Measurements from ENCODE around the gene TRIM9.

Gene TRIM9

DNA sequence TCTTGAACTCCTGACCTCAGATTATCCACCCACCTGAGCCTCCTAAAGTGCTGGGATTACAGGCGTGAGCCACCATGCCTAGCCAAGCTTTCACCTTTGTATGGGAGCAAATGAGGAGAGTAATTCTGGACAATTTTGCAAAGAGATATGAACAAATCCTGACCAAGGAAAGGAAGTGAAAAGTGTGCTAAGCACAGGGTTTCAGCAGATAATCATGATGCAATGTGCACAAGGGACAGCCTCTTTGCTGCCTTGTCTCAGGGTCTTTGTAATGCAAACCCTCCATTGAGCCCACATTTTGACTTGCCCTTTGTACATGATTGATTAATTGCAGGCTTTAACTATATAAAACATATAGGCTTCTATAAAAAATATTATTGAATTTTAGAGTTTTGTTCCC lies 141.4 kb downstream of the TRIM9 start:
- H3K18ac ChIP-seq (ENCODE audit: low read depth in 1 of 2, low read length in 2 of 2): no peak overlapping the region
- no peak overlapping the region for H4K8ac ChIP-seq (ENCODE audit: low read length)
- no peak overlapping the region for H3K4ac ChIP-seq (ENCODE audit: low read depth in 1 of 2, low read length in 2 of 2)
- no peak overlapping the region for H3K4me2 ChIP-seq (ENCODE audit: low read length, poor library complexity, severe bottlenecking)
- no peak overlapping the region for H3K9ac ChIP-seq (ENCODE audit: low read length)
- H3K27me3 ChIP-seq (ENCODE audit: control insufficient read depth in 1 of 2, insufficient read depth in 1 of 2, low read length in 2 of 2): no peaks in the 10 kb centered on the region
- no peak overlapping the region for H3K27ac ChIP-seq (ENCODE audit: low read length, poor library complexity, severe bottlenecking)
- H4K91ac ChIP-seq (ENCODE audit: low read length): no peak overlapping the region
- H3K14ac ChIP-seq (ENCODE audit: low read length in 2 of 2): no peak overlapping the region
- H3K36me3 ChIP-seq (ENCODE audit: control insufficient read depth in 1 of 2, insufficient read depth in 2 of 2, low read depth in 1 of 2, low read length in 2 of 2): no peaks in the 10 kb centered on the region
- no peak overlapping the region for H2BK5ac ChIP-seq (ENCODE audit: low read depth, low read length, poor library complexity, severe bottlenecking)
- H3K4me3 ChIP-seq (ENCODE audit: insufficient read depth in 1 of 2, low read depth in 1 of 2, low read length in 2 of 2): no peak overlapping the region
- H2AFZ ChIP-seq (ENCODE audit: low read depth, low read length): no peak overlapping the region
- no peak overlapping the region for H3K23ac ChIP-seq (ENCODE audit: low read length in 2 of 2)
- H3K79me1 ChIP-seq (replicated peaks; ENCODE audit: low read length, poor library complexity, severe bottlenecking): no peaks in the 10 kb centered on the region
- no peaks in the 10 kb centered on the region for H3K9me3 ChIP-seq (ENCODE audit: control insufficient read depth, low read length)
- H2AK5ac ChIP-seq (ENCODE audit: low read length, severe bottlenecking): no peak overlapping the region
- peaks cover 7% of the 10 kb centered on the region for H3K4me1 ChIP-seq (ENCODE audit: control insufficient read depth, insufficient read depth, low read depth, low read length)
- no peak overlapping the region for H2BK15ac ChIP-seq (ENCODE audit: low read depth, poor library complexity, severe bottlenecking)
- WGBS: 91% methylated on average over 1 of the region's 1 CpG
- H2BK120ac ChIP-seq (ENCODE audit: low read depth, low read length): no peak overlapping the region
- H2BK12ac ChIP-seq (ENCODE audit: low read length in 2 of 2): no peak overlapping the region
- DNase-seq: no peak

DNA sequence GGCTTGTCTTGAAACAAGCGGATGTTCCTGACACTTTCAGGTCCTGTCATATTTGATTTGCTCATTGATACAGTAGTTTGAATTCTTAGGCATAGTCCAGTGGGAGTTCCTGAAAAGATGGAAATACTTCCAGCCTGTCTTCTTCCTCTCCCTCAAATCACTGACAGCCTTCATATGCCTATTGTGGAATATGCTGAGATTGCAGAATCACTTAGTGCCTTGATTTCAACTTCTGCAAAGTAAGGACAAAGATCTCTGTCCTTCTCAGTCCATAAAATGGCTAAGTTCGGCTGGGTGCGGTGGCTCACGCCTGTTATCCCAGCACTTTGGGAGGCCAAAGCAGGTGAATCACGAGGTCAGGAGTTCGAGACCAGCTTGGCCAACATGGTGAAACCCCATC lies 143.9 kb downstream of the TRIM9 start:
- no peak overlapping the region for H2AFZ ChIP-seq (ENCODE audit: low read depth, low read length)
- H3K4me1 ChIP-seq (ENCODE audit: control insufficient read depth, insufficient read depth, low read depth, low read length): peaks cover 8% of the 10 kb centered on the region
- no peak overlapping the region for H2BK120ac ChIP-seq (ENCODE audit: low read depth, low read length)
- no peak overlapping the region for H2BK12ac ChIP-seq (ENCODE audit: low read length in 2 of 2)
- H3K23ac ChIP-seq (ENCODE audit: low read length in 2 of 2): no peak overlapping the region
- H3K4me2 ChIP-seq (ENCODE audit: low read length, poor library complexity, severe bottlenecking): no peak overlapping the region
- DNase-seq: no peak
- H3K14ac ChIP-seq (ENCODE audit: low read length in 2 of 2): no peak overlapping the region
- no peak overlapping the region for H3K4ac ChIP-seq (ENCODE audit: low read depth in 1 of 2, low read length in 2 of 2)
- H3K18ac ChIP-seq (ENCODE audit: low read depth in 1 of 2, low read length in 2 of 2): no peak overlapping the region
- no peak overlapping the region for H2BK15ac ChIP-seq (ENCODE audit: low read depth, poor library complexity, severe bottlenecking)
- no peaks in the 10 kb centered on the region for H3K27me3 ChIP-seq (ENCODE audit: control insufficient read depth in 1 of 2, insufficient read depth in 1 of 2, low read length in 2 of 2)
- H3K9ac ChIP-seq (ENCODE audit: low read length): no peak overlapping the region
- no peak overlapping the region for H4K8ac ChIP-seq (ENCODE audit: low read length)
- 95% methylated on average over 5 of the region's 6 CpGs for WGBS
- no peaks in the 10 kb centered on the region for H3K36me3 ChIP-seq (ENCODE audit: control insufficient read depth in 1 of 2, insufficient read depth in 2 of 2, low read depth in 1 of 2, low read length in 2 of 2)
- H3K4me3 ChIP-seq (ENCODE audit: insufficient read depth in 1 of 2, low read depth in 1 of 2, low read length in 2 of 2): no peak overlapping the region
- H2BK5ac ChIP-seq (ENCODE audit: low read depth, low read length, poor library complexity, severe bottlenecking): no peak overlapping the region
- no peak overlapping the region for H4K91ac ChIP-seq (ENCODE audit: low read length)
- no peaks in the 10 kb centered on the region for H3K9me3 ChIP-seq (ENCODE audit: control insufficient read depth, low read length)
- no peak overlapping the region for H2AK5ac ChIP-seq (ENCODE audit: low read length, severe bottlenecking)
- no peaks in the 10 kb centered on the region for H3K79me1 ChIP-seq (replicated peaks; ENCODE audit: low read length, poor library complexity, severe bottlenecking)
- H3K27ac ChIP-seq (ENCODE audit: low read length, poor library complexity, severe bottlenecking): no peak overlapping the region

DNA sequence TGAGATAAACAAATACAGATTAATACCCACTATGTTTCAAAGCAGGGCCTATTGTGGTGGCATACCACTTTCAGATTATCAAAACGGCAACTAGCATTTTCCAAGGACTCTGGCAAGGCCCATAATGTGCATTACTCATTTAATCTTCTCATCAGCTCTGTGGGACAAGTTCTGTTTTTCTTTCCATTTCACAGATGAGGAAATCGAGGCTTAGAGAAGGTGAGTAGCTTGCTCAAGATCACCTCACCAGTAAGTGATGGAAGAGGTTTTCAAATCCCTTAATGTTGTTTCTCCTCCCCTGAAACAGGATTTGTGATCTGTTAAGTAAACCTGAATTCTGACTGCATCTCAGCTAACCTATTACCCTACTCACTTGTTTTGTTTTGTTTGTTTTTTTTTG lies 146.7 kb downstream of the TRIM9 start:
- H2AFZ ChIP-seq (ENCODE audit: low read depth, low read length): no peak overlapping the region
- no peak overlapping the region for H2BK15ac ChIP-seq (ENCODE audit: low read depth, poor library complexity, severe bottlenecking)
- DNase-seq: no peak
- no peak overlapping the region for H2BK120ac ChIP-seq (ENCODE audit: low read depth, low read length)
- no peak overlapping the region for H3K27ac ChIP-seq (ENCODE audit: low read length, poor library complexity, severe bottlenecking)
- no peaks in the 10 kb centered on the region for H3K36me3 ChIP-seq (ENCODE audit: control insufficient read depth in 1 of 2, insufficient read depth in 2 of 2, low read depth in 1 of 2, low read length in 2 of 2)
- peaks cover 5% of the 10 kb centered on the region for H3K4me1 ChIP-seq (ENCODE audit: control insufficient read depth, insufficient read depth, low read depth, low read length)
- no peak overlapping the region for H3K4me2 ChIP-seq (ENCODE audit: low read length, poor library complexity, severe bottlenecking)
- peaks cover 2% of the 10 kb centered on the region for H3K79me1 ChIP-seq (replicated peaks; ENCODE audit: low read length, poor library complexity, severe bottlenecking)
- no peak overlapping the region for H4K91ac ChIP-seq (ENCODE audit: low read length)
- H3K14ac ChIP-seq (ENCODE audit: low read length in 2 of 2): no peak overlapping the region
- H3K27me3 ChIP-seq (ENCODE audit: control insufficient read depth in 1 of 2, insufficient read depth in 1 of 2, low read length in 2 of 2): no peaks in the 10 kb centered on the region
- no peak overlapping the region for H3K9ac ChIP-seq (ENCODE audit: low read length)
- H2BK12ac ChIP-seq (ENCODE audit: low read length in 2 of 2): no peak overlapping the region
- no peak overlapping the region for H2BK5ac ChIP-seq (ENCODE audit: low read depth, low read length, poor library complexity, severe bottlenecking)
- H3K18ac ChIP-seq (ENCODE audit: low read depth in 1 of 2, low read length in 2 of 2): no peak overlapping the region
- H3K23ac ChIP-seq (ENCODE audit: low read length in 2 of 2): no peak overlapping the region
- no peak overlapping the region for H3K4ac ChIP-seq (ENCODE audit: low read depth in 1 of 2, low read length in 2 of 2)
- no peak overlapping the region for H2AK5ac ChIP-seq (ENCODE audit: low read length, severe bottlenecking)
- no peak overlapping the region for H3K4me3 ChIP-seq (ENCODE audit: insufficient read depth in 1 of 2, low read depth in 1 of 2, low read length in 2 of 2)
- H4K8ac ChIP-seq (ENCODE audit: low read length): no peak overlapping the region
- H3K9me3 ChIP-seq (ENCODE audit: control insufficient read depth, low read length): no peaks in the 10 kb centered on the region
- 95% methylated on average over 2 of the region's 2 CpGs for WGBS

DNA sequence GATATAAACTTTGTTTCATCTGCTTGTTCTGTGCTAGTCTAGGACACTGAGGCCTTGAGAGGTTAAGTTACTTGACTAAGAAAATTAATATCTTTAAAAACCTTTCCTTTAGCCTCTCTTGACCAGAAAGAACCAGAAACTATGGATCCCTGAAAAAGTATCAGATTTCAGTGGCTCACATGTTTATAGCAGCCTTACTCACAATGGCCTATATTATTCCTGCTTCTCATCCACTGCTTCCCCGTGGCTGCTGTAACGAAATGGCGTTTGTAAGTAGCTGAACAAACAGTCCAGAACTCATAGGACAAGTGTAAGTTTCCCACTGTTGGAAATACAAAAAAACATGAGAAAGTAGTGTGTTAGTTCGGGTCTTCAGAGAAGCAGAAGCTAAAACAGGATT lies 147.5 kb downstream of the TRIM9 start:
- no peak overlapping the region for H2BK120ac ChIP-seq (ENCODE audit: low read depth, low read length)
- no peaks in the 10 kb centered on the region for H3K9me3 ChIP-seq (ENCODE audit: control insufficient read depth, low read length)
- no peak overlapping the region for H2BK15ac ChIP-seq (ENCODE audit: low read depth, poor library complexity, severe bottlenecking)
- H2AFZ ChIP-seq (ENCODE audit: low read depth, low read length): peak overlapping the region; percentile 19
- no peak overlapping the region for H3K23ac ChIP-seq (ENCODE audit: low read length in 2 of 2)
- DNase-seq: no peak
- peaks cover 2% of the 10 kb centered on the region for H3K79me1 ChIP-seq (replicated peaks; ENCODE audit: low read length, poor library complexity, severe bottlenecking)
- WGBS: 69% methylated on average over 4 of the region's 4 CpGs
- H3K4ac ChIP-seq (ENCODE audit: low read depth in 1 of 2, low read length in 2 of 2): no peak overlapping the region
- no peak overlapping the region for H3K4me2 ChIP-seq (ENCODE audit: low read length, poor library complexity, severe bottlenecking)
- no peak overlapping the region for H3K18ac ChIP-seq (ENCODE audit: low read depth in 1 of 2, low read length in 2 of 2)
- no peak overlapping the region for H3K9ac ChIP-seq (ENCODE audit: low read length)
- H4K8ac ChIP-seq (ENCODE audit: low read length): no peak overlapping the region
- H2BK12ac ChIP-seq (ENCODE audit: low read length in 2 of 2): no peak overlapping the region
- no peak overlapping the region for H2AK5ac ChIP-seq (ENCODE audit: low read length, severe bottlenecking)
- no peak overlapping the region for H4K91ac ChIP-seq (ENCODE audit: low read length)
- H3K4me1 ChIP-seq (ENCODE audit: control insufficient read depth, insufficient read depth, low read depth, low read length): peaks cover 7% of the 10 kb centered on the region
- H2BK5ac ChIP-seq (ENCODE audit: low read depth, low read length, poor library complexity, severe bottlenecking): no peak overlapping the region
- no peaks in the 10 kb centered on the region for H3K27me3 ChIP-seq (ENCODE audit: control insufficient read depth in 1 of 2, insufficient read depth in 1 of 2, low read length in 2 of 2)
- no peak overlapping the region for H3K4me3 ChIP-seq (ENCODE audit: insufficient read depth in 1 of 2, low read depth in 1 of 2, low read length in 2 of 2)
- no peak overlapping the region for H3K14ac ChIP-seq (ENCODE audit: low read length in 2 of 2)
- H3K27ac ChIP-seq (ENCODE audit: low read length, poor library complexity, severe bottlenecking): no peak overlapping the region
- peaks cover 0 to 2% of the 10 kb centered on the region in 2 experiments for H3K36me3 ChIP-seq (ENCODE audit: control insufficient read depth in 1 of 2, insufficient read depth in 2 of 2, low read depth in 1 of 2, low read length in 2 of 2)

Measured in mesenchymal stem cell (in vitro differentiated cells and primary cell).